Gastroesophageal sphincter (tissue), 4 donors: ENCODE data around the gene ARHGAP28. TPM values are rescaled to one million over a fixed set of nuclear protein-coding genes. Genes with fewer than 3 reads are reported as not detected.

Experiments
- ATAC-seq: fragments of 150-250 bp; one replicate; pipeline ENCODE4 v1.9.1; 2016; ENCODE audit warnings: mild to moderate bottlenecking, moderate library complexity
- H3K27ac ChIP-seq, 4 donors: fragments of 200-600 bp; sonication (generic) in 3 of 4; 1 replicate in 3 of 4; 2 replicates in 1 of 4; pipeline ENCODE4 v1.5.1; 2016 to 2019
- H3K27me3 ChIP-seq: fragments of 200-600 bp; sonication (generic); one replicate; pipeline ENCODE4 v1.5.1; 2019
- H3K36me3 ChIP-seq, 2 donors: fragments of 200-600 bp; sonication (generic); one replicate each; pipeline ENCODE4 v1.5.1; 2019; ENCODE audit warnings: control low read depth in 1 of 2
- H3K4me1 ChIP-seq, 3 donors: fragments of 200-600 bp; sonication (generic); 1 replicate in 2 of 3; 2 replicates in 1 of 3; pipeline ENCODE4 v1.5.1; 2016 to 2019; ENCODE audit warnings: control low read depth in 2 of 3
- H3K4me3 ChIP-seq, 2 donors: fragments of 200-600 bp; sonication (generic); one replicate each; pipeline ENCODE4 v1.5.1; 2019; ENCODE audit warnings: mild to moderate bottlenecking in 1 of 2, moderate library complexity in 1 of 2
- H3K9me3 ChIP-seq, 3 donors: fragments of 200-600 bp; sonication (generic); one replicate each; pipeline ENCODE4 v1.5.1; 2017 to 2019; ENCODE audit warnings: control low read depth in 2 of 3
- CTCF ChIP-seq, 4 experiments: fragments of 200-600 bp in 2 of 4; fragments of 450-650 bp in 2 of 4; sonication (generic) in 1 of 4; IDR thresholded peaks; one replicate each; pipeline ENCODE4 v1.5.1; 2017 to 2019; ENCODE audit warnings: antibody characterized with exemption in 4 of 4, mild to moderate bottlenecking in 2 of 4, moderate library complexity in 2 of 4
- EP300 ChIP-seq: sonication (generic); formaldehyde crosslinking; IDR thresholded peaks from one replicate; pipeline ENCODE4 v1.6.1; 2017; ENCODE audit warnings: antibody characterized with exemption, mild to moderate bottlenecking
- POLR2A ChIP-seq, 2 donors: fragments of 450-650 bp; IDR thresholded peaks; one replicate each; pipeline ENCODE4 v1.6.1; 2017; ENCODE audit warnings: antibody characterized with exemption in 2 of 2, mild to moderate bottlenecking in 2 of 2, moderate library complexity in 1 of 2
- POLR2AphosphoS5 ChIP-seq: sonication (generic); formaldehyde crosslinking; IDR thresholded peaks from one replicate; pipeline ENCODE4 v1.6.1; 2017; ENCODE audit warnings: antibody characterized with exemption
- WGBS, 2 donors: methylation state at CpG; one replicate each; pipeline ENCODE4 v1.1.5; 2018; ENCODE audit warnings: low coverage in 1 of 2; 5-methylcytosine and 5-hydroxymethylcytosine counted together
- total RNA-seq, 4 donors: library from RNA; depleted of rRNA; stranded (reverse); fragments of >200 nt; gene quantifications; one replicate each; pipeline ENCODE4 v1.1.0, GENCODE V29; 2016

The ARHGAP28 gene
- total RNA-seq, 4 donors from 2014 or later, result 0.35 to 1.9 (median 1.1) TPM

- no peak for TF ChIP-seq POLR2AphosphoS5
- TF ChIP-seq CTCF (IDR thresholded peaks at IDR 0.05), result no peak
- no peak for TF ChIP-seq EP300
- TF ChIP-seq POLR2A (IDR thresholded peaks at IDR 0.05), result no peak
- no peak for ATAC-seq
- no peaks in the 10 kb centered on the region for H3K9me3 ChIP-seq
- no peak overlapping the region for H3K27ac ChIP-seq
- H3K4me3 ChIP-seq, result no peak overlapping the region
- H3K4me1 ChIP-seq, result no peaks in the 10 kb centered on the region
- WGBS, 2 donors, result 50 to 52% methylated on average over 2 of the region's 2 CpGs
- no peaks in the 10 kb centered on the region for H3K36me3 ChIP-seq
- H3K27me3 ChIP-seq, result no peaks in the 10 kb centered on the region
Observed at GRCh38 chr18:6775702-6776101, 46.2 kb downstream of the ARHGAP28 start.

- WGBS, 2 donors, result 27 to 38% methylated on average over 5 to 7 of the region's 7 CpGs
- H3K27ac ChIP-seq, result no peak overlapping the region
- no peak for ATAC-seq
Observed at GRCh38 chr18:6776188-6776587, 46.7 kb downstream of the ARHGAP28 start.

GRCh38 chr18:6777509-6777908 is 48.0 kb downstream of the ARHGAP28 start:
- 90 to 100% methylated on average over 2 to 3 of the region's 3 CpGs for WGBS, 2 donors
- no peak overlapping the region for H3K4me3 ChIP-seq
- TF ChIP-seq CTCF (IDR thresholded peaks at IDR 0.05) (no peak), POLR2A (IDR thresholded peaks at IDR 0.05) (no peak), POLR2AphosphoS5 (no peak), EP300 (no peak)
- H3K36me3 ChIP-seq, result no peaks in the 10 kb centered on the region
- H3K27ac ChIP-seq, result no peak overlapping the region
- no peaks in the 10 kb centered on the region for H3K9me3 ChIP-seq
- H3K4me1 ChIP-seq, result peaks cover 0 to 13% (median 0%) of the 10 kb centered on the region in 3 donors
- no peaks in the 10 kb centered on the region for H3K27me3 ChIP-seq
- no peak for ATAC-seq

More at GRCh38 chr18:6776188-6776587, 46.7 kb downstream of the ARHGAP28 start:
- TF ChIP-seq CTCF (IDR thresholded peaks at IDR 0.05) (no peak), POLR2A (IDR thresholded peaks at IDR 0.05) (no peak), EP300 (no peak)
- Histone ChIP-seq H3K4me3 (no peak overlapping the region), H3K4me1 (peaks cover 0 to 3% (median 0%) of the 10 kb centered on the region in 3 donors), H3K27me3 (no peaks in the 10 kb centered on the region), H3K9me3 (no peaks in the 10 kb centered on the region), H3K36me3 (no peaks in the 10 kb centered on the region)

- no peaks in the 10 kb centered on the region for H3K9me3 ChIP-seq
- no peak for ATAC-seq
- H3K36me3 ChIP-seq, result no peaks in the 10 kb centered on the region
- H3K4me3 ChIP-seq, result no peak overlapping the region
- TF ChIP-seq POLR2AphosphoS5 (no peak), POLR2A (IDR thresholded peaks at IDR 0.05) (no peak), CTCF (IDR thresholded peaks at IDR 0.05) (no peak), EP300 (no peak)
- H3K4me1 ChIP-seq, result peaks cover 0 to 13% (median 0%) of the 10 kb centered on the region in 3 donors
- WGBS, 2 donors, result 88 to 92% methylated on average over 5 of the region's 5 CpGs
- no peak overlapping the region for H3K27ac ChIP-seq
- no peaks in the 10 kb centered on the region for H3K27me3 ChIP-seq
Observed at GRCh38 chr18:6778459-6779247, 49.1 kb downstream of the ARHGAP28 start.

- no peaks in the 10 kb centered on the region for H3K27me3 ChIP-seq
- WGBS, 2 donors, result 30 to 60% methylated on average over 4 to 5 of the region's 7 CpGs
- TF ChIP-seq EP300 (no peak), POLR2AphosphoS5 (no peak), CTCF (IDR thresholded peaks at IDR 0.05) (no peak), POLR2A (IDR thresholded peaks at IDR 0.05) (no peak)
- peak; percentile 19 for ATAC-seq
- peak overlapping the region in 1 of 4 donors; percentile 44 for H3K27ac ChIP-seq
- H3K36me3 ChIP-seq, result no peaks in the 10 kb centered on the region
- H3K9me3 ChIP-seq, result no peaks in the 10 kb centered on the region
- peaks cover 0 to 13% (median 0%) of the 10 kb centered on the region in 3 donors for H3K4me1 ChIP-seq
- H3K4me3 ChIP-seq, result no peak overlapping the region
Observed at GRCh38 chr18:6781142-6781714, 51.7 kb downstream of the ARHGAP28 start.
